K562 (cell line): ENCODE results near the gene BTBD10. TPM values are rescaled to one million over a fixed set of nuclear protein-coding genes. Genes with fewer than 3 reads are reported as not detected.

Source experiments
- ATAC-seq: fragments of 200-7000 bp; cut with Tn5 transposase; 3 replicates; pipeline ENCODE4 v1.9.1; 2020; ENCODE audit warnings: moderate library complexity
- BruUV-seq: library from RNA; stranded (reverse); fragments of 400-500 nt; replicated peaks from 2 replicates; lab custom pipeline; 2021; lab: Mats Ljungman, UMichigan
- CTCF ChIA-PET: fragments of 300-600 bp; formaldehyde crosslinking; extraction: SDS; loops from one replicate; lab custom pipeline; 2021; ENCODE audit warnings: low intra/inter-chr PET ratio; lab: Yijun Ruan, JAX
- POLR2A ChIA-PET: fragments of 300-600, 350-650 bp; sonication (Branson Sonifier 250); formaldehyde crosslinking; extraction: SDS; loops from one replicate; lab custom pipeline; 2021; ENCODE audit warnings: antibody characterized with exemption, inconsistent platforms; lab: Yijun Ruan, JAX
- DNase-seq, 4 experiments: peaks; one replicate each; pipeline versions ENCODE4 v3.0.0 to v3.0.0-alpha.2; 2011 to 2018; ENCODE audit warnings: low spot score in 3 of 4, mixed read lengths in 3 of 4; ENCODE audit errors: extremely low read depth in 1 of 4
- FAIRE-seq: peaks from 2 replicates; lab custom pipeline; 2011; peaks lifted over from hg19 to GRCh38; lab: Jason Lieb, UNC
- H2AFZ ChIP-seq: 2 replicates; pipeline ENCODE4 v1.6.0; 2011; ENCODE audit warnings: low read depth, low read length, control low read depth, inconsistent platforms
- H3K27ac ChIP-seq: fragments of 200-600 bp; 3 replicates; pipeline ENCODE4 v1.8.0; 2011; ENCODE audit warnings: low read depth, mild to moderate bottlenecking, control low read depth, inconsistent platforms, low read length, moderate library complexity, mixed read lengths; ENCODE audit errors: extremely low read depth
- H3K27me3 ChIP-seq, 2 experiments: fragments of 300-600 bp in 1 of 2; 2 replicates in 1 of 2; 3 replicates in 1 of 2; pipeline versions ENCODE4 v1.6.0 to v1.8.0; 2011; ENCODE audit warnings: inconsistent platforms in 2 of 2, low read length in 2 of 2, mild to moderate bottlenecking in 1 of 2, mixed read lengths in 1 of 2, moderate library complexity in 1 of 2; ENCODE audit not compliant: control insufficient read depth in 2 of 2, insufficient read depth in 2 of 2
- H3K36me3 ChIP-seq: fragments of 300-600 bp; 3 replicates; pipeline ENCODE4 v1.8.0; 2011; ENCODE audit warnings: mild to moderate bottlenecking, low read length, inconsistent platforms; ENCODE audit not compliant: control insufficient read depth, insufficient read depth
- H3K4me1 ChIP-seq, 2 experiments: fragments of 200-600 bp in 1 of 2; replicated peaks in 1 of 2; 2 replicates in 1 of 2; 3 replicates in 1 of 2; pipeline versions ENCODE4 v1.5.1 to v1.8.0; 2011; ENCODE audit warnings: inconsistent platforms in 2 of 2, low read length in 2 of 2, mild to moderate bottlenecking in 1 of 2, mixed read lengths in 1 of 2, moderate library complexity in 1 of 2; ENCODE audit not compliant: control insufficient read depth in 2 of 2, insufficient read depth in 2 of 2
- H3K4me2 ChIP-seq: 2 replicates; pipeline ENCODE4 v1.6.1; 2011; ENCODE audit warnings: low read length, control low read depth, inconsistent platforms, mixed read lengths; ENCODE audit not compliant: insufficient read depth
- H3K4me3 ChIP-seq: fragments of 200-600 bp; sonication (generic), shearing (Covaris generic); 2 replicates; pipeline ENCODE4 v1.5.1; 2016; ENCODE audit warnings: control low read depth, inconsistent platforms
- H3K79me2 ChIP-seq: fragments of 200-600 bp; 3 replicates; pipeline ENCODE4 v1.8.0; 2011; ENCODE audit warnings: low read length, inconsistent platforms; ENCODE audit not compliant: control insufficient read depth, insufficient read depth
- H3K9ac ChIP-seq, 2 experiments: 2 replicates each; pipeline versions ENCODE4 v1.6.0 to v1.6.1; 2011; ENCODE audit warnings: low read depth in 2 of 2, low read length in 2 of 2, control low read depth in 1 of 2, inconsistent platforms in 1 of 2, mild to moderate bottlenecking in 1 of 2, mixed read lengths in 1 of 2; ENCODE audit not compliant: insufficient read depth in 1 of 2
- H3K9me1 ChIP-seq: one replicate; pipeline ENCODE4 v1.6.0; 2011; ENCODE audit warnings: inconsistent platforms, mild to moderate bottlenecking, low read length, moderate library complexity; ENCODE audit not compliant: control insufficient read depth, insufficient read depth
- H3K9me3 ChIP-seq: replicated peaks from 2 replicates; pipeline ENCODE4 v1.5.1; 2011; ENCODE audit warnings: low read depth, low read length, inconsistent platforms; ENCODE audit not compliant: control insufficient read depth, insufficient read depth
- H4K20me1 ChIP-seq: replicated peaks from 2 replicates; pipeline ENCODE4 v1.6.1; 2011; ENCODE audit warnings: low read length, inconsistent platforms, mixed read lengths; ENCODE audit not compliant: control insufficient read depth, insufficient read depth
- ATF1 ChIP-seq, 2 experiments: fragments of 450-650 bp in 1 of 2; IDR thresholded peaks; 2 replicates each; pipeline ENCODE4 v1.6.1; 2016; ENCODE audit warnings: missing compliant biosample characterization in 1 of 2, missing genetic modification characterization in 1 of 2
- CEBPB ChIP-seq: fragments of 450-650 bp; IDR thresholded peaks from 2 replicates; pipeline ENCODE4 v1.6.1; 2016; ENCODE audit warnings: missing genetic modification characterization, missing compliant biosample characterization
- CEBPG ChIP-seq, 3 experiments: fragments of 200-800 bp in 1 of 3; sonication (Bioruptor generic) in 1 of 3; sonication (generic) in 1 of 3; formaldehyde crosslinking in 1 of 3; IDR thresholded peaks in 2 of 3; conservative IDR thresholded peaks in 1 of 3; 2 replicates each; pipeline versions ENCODE4 v1.6.1 to v1.8.0; 2016 to 2022; ENCODE audit warnings: missing compliant biosample characterization in 2 of 3, missing genetic modification characterization in 2 of 3, mild to moderate bottlenecking in 1 of 3, missing genetic modification reagents in 1 of 3
- CHCHD3 ChIP-seq: fragments of 250-450 bp; sonication (Bioruptor Pico); IDR thresholded peaks from 2 replicates; pipeline ENCODE4 v2.1.2; 2022; ENCODE audit warnings: mild to moderate bottlenecking
- MED1 ChIP-seq: sonication (generic); formaldehyde crosslinking; IDR thresholded peaks from 2 replicates; pipeline ENCODE4 v1.8.1; 2023; ENCODE audit warnings: missing genetic modification reagents, borderline replicate concordance
- MIER1 ChIP-seq: fragments of 450-650 bp; IDR thresholded peaks from 2 replicates; pipeline ENCODE4 v1.6.1; 2016; ENCODE audit warnings: antibody characterized with exemption, mild to moderate bottlenecking, low read depth
- PTBP1 ChIP-seq: fragments of 200-400 bp; formaldehyde crosslinking; IDR thresholded peaks from 2 replicates; pipeline ENCODE4 v1.6.1; 2017; ENCODE audit warnings: low read depth, low read length
- SP2 ChIP-seq: IDR thresholded peaks from 2 replicates; pipeline ENCODE4 v1.6.1; 2011; ENCODE audit warnings: mild to moderate bottlenecking, low read depth, low read length, moderate library complexity; ENCODE audit not compliant: poor library complexity, severe bottlenecking; ENCODE audit errors: extremely low read depth
- ZNF57 ChIP-seq: fragments of 450-650 bp; formaldehyde crosslinking; IDR thresholded peaks from 2 replicates; pipeline ENCODE4 v1.4.0; 2020; ENCODE audit warnings: mild to moderate bottlenecking, moderate library complexity
- ZNF583 ChIP-seq: fragments of 250-450 bp; sonication (Bioruptor Pico); IDR thresholded peaks from 2 replicates; pipeline ENCODE4 v1.4.0; 2020
- ZNF589 ChIP-seq: fragments of 200-800 bp; sonication (Bioruptor generic); IDR thresholded peaks from 2 replicates; pipeline ENCODE4 v1.6.1; 2016; ENCODE audit warnings: low read depth, missing genetic modification characterization, missing compliant biosample characterization
- ZSCAN29 ChIP-seq: fragments of 450-650 bp; IDR thresholded peaks from 2 replicates; pipeline ENCODE4 v1.6.1; 2017
- WGBS: fragments of 100-300 bp; shearing (Covaris generic); methylation state at CpG from one replicate; pipeline ENCODE4 v1.1.6; 2016; ENCODE audit warnings: low coverage, mixed read lengths; ENCODE audit not compliant: insufficient coverage; ENCODE audit errors: missing lambda C conversion rate; 5-methylcytosine and 5-hydroxymethylcytosine counted together
- in situ Hi-C: fragments of 300-500 bp; cut with MboI; formaldehyde crosslinking; loops from 4 replicates; pipeline ENCODE4 v1.15.0; 2018; ENCODE audit warnings: inconsistent platforms, mixed read lengths
- intact Hi-C: fragments of 100-400 bp; cut with micrococcal nuclease; formaldehyde crosslinking; loops from 2 replicates; pipeline ENCODE4 v1.14.2; 2022
- polyA plus RNA-seq, 8 experiments: library from polyadenylated mRNA; depleted of rRNA in 4 of 8; stranded (reverse) in 5 of 8; unstranded in 3 of 8; fragments of >200 nt; fragmentation: Nextera tagmentation in 2 of 8; fragmentation: Illumina TruSeq in 1 of 8; extraction: Ambion mirVana in 2 of 8; extraction: Trizol in 1 of 8; gene quantifications; 2 replicates each; pipeline versions ENCODE4 v1.2.1 to v1.2.3, GENCODE V29; 2011 to 2014; ENCODE audit warnings: inconsistent platforms in 1 of 8, missing spikeins in 1 of 8
- total RNA-seq, 7 experiments: library from RNA; depleted of rRNA in 6 of 7; stranded (reverse); fragments of >200 nt in 6 of 7; fragmentation: Illumina TruSeq in 2 of 7; extraction: Trizol in 2 of 7; gene quantifications; 2 replicates each; pipeline versions ENCODE4 v1.2.1 to v1.2.3, GENCODE V29; 2011 to 2021; ENCODE audit warnings: low replicate concordance in 1 of 7
- TF ChIP-seq, protein P1 (sequence below): sonication (generic); formaldehyde crosslinking; IDR thresholded peaks from 2 replicates; pipeline ENCODE4 v1.8.1; 2022; ENCODE audit warnings: missing genetic modification reagents
- TF ChIP-seq, protein P2 (sequence below): fragments of 250-450 bp; sonication (Bioruptor Pico); IDR thresholded peaks from 2 replicates; pipeline ENCODE4 v1.5.1; 2021; ENCODE audit warnings: mild to moderate bottlenecking

Gene BTBD10
- total and polyA plus RNA-seq, 9 of the 15 experiments (the other 6 are each of a cell fraction or from before 2014, with no cell fraction given): 11.6 to 22.8 (median 16.3) TPM

DNA sequence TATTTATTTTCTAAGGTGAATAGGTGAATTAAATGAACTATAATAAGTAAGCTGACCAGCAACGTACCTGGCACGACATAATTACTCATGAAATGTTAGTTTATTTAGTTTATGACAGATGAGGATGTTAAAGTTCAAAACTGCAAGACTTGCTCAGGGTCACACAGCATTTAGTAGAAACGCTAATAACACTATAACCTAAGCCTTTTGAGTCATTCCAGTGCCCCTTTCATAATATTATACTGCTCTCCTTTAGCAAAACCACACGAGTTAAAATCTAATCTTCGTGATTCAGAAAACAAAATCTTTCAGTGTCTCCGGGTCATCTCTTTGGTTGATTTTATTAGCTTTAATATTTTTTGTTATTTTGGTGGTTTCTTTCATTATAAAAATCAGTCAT lies 39.6 kb downstream of the BTBD10 start:
- Histone ChIP-seq H3K27ac (no peak overlapping the region), H4K20me1 (no peaks in the 10 kb centered on the region), H3K27me3 (no peaks in the 10 kb centered on the region), H2AFZ (no peak overlapping the region), H3K9me1 (no peaks in the 10 kb centered on the region), H3K4me3 (no peak overlapping the region), H3K36me3 (no peaks in the 10 kb centered on the region), H3K4me2 (no peak overlapping the region), H3K79me2 (no peaks in the 10 kb centered on the region), H3K4me1 (no peaks in the 10 kb centered on the region), H3K9ac (no peak overlapping the region), H3K9me3 (no peaks in the 10 kb centered on the region)
- ChIA-PET CTCF (no interaction called here), POLR2A (no interaction called here)
- ATAC-seq: no peak
- TF ChIP-seq ATF1 (CRISPR knock-in tag; IDR thresholded peaks at IDR 0.05): no peak
- TF ChIP-seq ATF1 (tag; IDR thresholded peaks at IDR 0.05): no peak
- TF ChIP-seq MIER1: no peak
- no peak for TF ChIP-seq MED1
- TF ChIP-seq, protein P1, sequence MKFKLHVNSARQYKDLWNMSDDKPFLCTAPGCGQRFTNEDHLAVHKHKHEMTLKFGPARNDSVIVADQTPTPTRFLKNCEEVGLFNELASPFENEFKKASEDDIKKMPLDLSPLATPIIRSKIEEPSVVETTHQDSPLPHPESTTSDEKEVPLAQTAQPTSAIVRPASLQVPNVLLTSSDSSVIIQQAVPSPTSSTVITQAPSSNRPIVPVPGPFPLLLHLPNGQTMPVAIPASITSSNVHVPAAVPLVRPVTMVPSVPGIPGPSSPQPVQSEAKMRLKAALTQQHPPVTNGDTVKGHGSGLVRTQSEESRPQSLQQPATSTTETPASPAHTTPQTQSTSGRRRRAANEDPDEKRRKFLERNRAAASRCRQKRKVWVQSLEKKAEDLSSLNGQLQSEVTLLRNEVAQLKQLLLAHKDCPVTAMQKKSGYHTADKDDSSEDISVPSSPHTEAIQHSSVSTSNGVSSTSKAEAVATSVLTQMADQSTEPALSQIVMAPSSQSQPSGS (CRISPR knock-in tag): no peak
- no peak for TF ChIP-seq ZNF57 (CRISPR knock-in tag)
- TF ChIP-seq, protein P2, sequence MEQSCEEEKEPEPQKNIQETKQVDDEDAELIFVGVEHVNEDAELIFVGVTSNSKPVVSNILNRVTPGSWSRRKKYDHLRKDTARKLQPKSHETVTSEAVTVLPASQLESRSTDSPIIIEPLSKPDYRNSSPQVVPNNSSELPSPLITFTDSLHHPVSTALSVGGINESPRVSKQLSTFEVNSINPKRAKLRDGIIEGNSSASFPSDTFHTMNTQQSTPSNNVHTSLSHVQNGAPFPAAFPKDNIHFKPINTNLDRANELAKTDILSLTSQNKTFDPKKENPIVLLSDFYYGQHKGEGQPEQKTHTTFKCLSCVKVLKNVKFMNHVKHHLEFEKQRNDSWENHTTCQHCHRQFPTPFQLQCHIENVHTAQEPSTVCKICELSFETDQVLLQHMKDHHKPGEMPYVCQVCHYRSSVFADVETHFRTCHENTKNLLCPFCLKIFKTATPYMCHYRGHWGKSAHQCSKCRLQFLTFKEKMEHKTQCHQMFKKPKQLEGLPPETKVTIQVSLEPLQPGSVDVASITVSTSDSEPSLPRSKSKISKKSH: no peak
- no peak for TF ChIP-seq ZNF583 (CRISPR knock-in tag)
- TF ChIP-seq ZNF589: no peak
- no peak for TF ChIP-seq CEBPB
- no peak for TF ChIP-seq SP2
- no peak for TF ChIP-seq ZSCAN29
- no peak for TF ChIP-seq CHCHD3 (CRISPR knock-in tag)
- no peak for TF ChIP-seq PTBP1
- TF ChIP-seq CEBPG (CRISPR knock-in tag; IDR thresholded peaks at IDR 0.05): no peak
- no peak for TF ChIP-seq CEBPG (tag; conservative IDR thresholded peaks at IDR 0.05 in 1 of 2, IDR thresholded peaks at IDR 0.05 in 1 of 2)
- 47% methylated on average over 6 of the region's 6 CpGs for WGBS
- no peak for DNase-seq
- BruUV-seq: no TSS peak
- in situ Hi-C loops: no loop called here
- no peak for FAIRE-seq
- intact Hi-C loops: no loop called here
